Transverse colon (tissue), 4 donors: ENCODE data around the gene C10orf53. TPM values are rescaled to one million over a fixed set of nuclear protein-coding genes. Genes with fewer than 3 reads are reported as not detected.

Experiments used
- DNase-seq: peaks from one replicate; pipeline ENCODE4 v3.0.0-alpha.2; 2019
- H3K27ac ChIP-seq, 4 donors: fragments of 200-600 bp; sonication (generic); 2 replicates each; pipeline ENCODE4 v1.5.1; 2016 to 2018; ENCODE audit warnings: inconsistent platforms in 4 of 4
- H3K27me3 ChIP-seq: fragments of 200-600 bp; sonication (generic); 2 replicates; pipeline ENCODE4 v1.5.1; 2017; ENCODE audit warnings: inconsistent platforms
- H3K36me3 ChIP-seq, 4 donors: fragments of 200-600 bp; sonication (generic); 2 replicates each; pipeline ENCODE4 v1.5.1; 2017 to 2019; ENCODE audit warnings: inconsistent platforms in 4 of 4
- H3K4me1 ChIP-seq, 4 donors: fragments of 200-600 bp; sonication (generic); 2 replicates each; pipeline ENCODE4 v1.5.1; 2017 to 2020; ENCODE audit warnings: inconsistent platforms in 4 of 4
- H3K4me3 ChIP-seq, 4 donors: fragments of 200-600 bp; sonication (generic); 1 replicate in 1 of 4; 2 replicates in 3 of 4; pipeline versions ENCODE4 v1.5.1 to v1.6.1; 2017 to 2019; ENCODE audit warnings: inconsistent platforms in 4 of 4
- H3K9me3 ChIP-seq, 2 donors: fragments of 200-600 bp; sonication (generic); 2 replicates each; pipeline ENCODE4 v1.5.1; 2017 to 2019; ENCODE audit warnings: inconsistent platforms in 2 of 2
- CTCF ChIP-seq, 5 experiments: fragments of 200-600 bp in 3 of 5; fragments of 450-650 bp in 2 of 5; sonication (generic) in 3 of 5; IDR thresholded peaks; 1 replicate in 2 of 5; 2 replicates in 3 of 5; pipeline ENCODE4 v1.5.1; 2016 to 2017; ENCODE audit warnings: antibody characterized with exemption in 5 of 5, inconsistent platforms in 3 of 5, mild to moderate bottlenecking in 2 of 5, moderate library complexity in 1 of 5
- EP300 ChIP-seq: sonication (generic); formaldehyde crosslinking; IDR thresholded peaks from one replicate; pipeline ENCODE4 v1.6.1; 2017; ENCODE audit warnings: antibody characterized with exemption, low read depth
- POLR2A ChIP-seq: fragments of 450-650 bp; IDR thresholded peaks from one replicate; pipeline ENCODE4 v1.6.1; 2016; ENCODE audit warnings: antibody characterized with exemption, mild to moderate bottlenecking, moderate library complexity
- POLR2AphosphoS5 ChIP-seq, 3 donors: sonication (generic); formaldehyde crosslinking; IDR thresholded peaks; one replicate each; pipeline ENCODE4 v1.6.1; 2016; ENCODE audit warnings: antibody characterized with exemption in 3 of 3
- WGBS, 2 donors: methylation state at CpG; one replicate each; pipeline ENCODE4 v1.1.5; 2018; ENCODE audit warnings: low coverage in 1 of 2; 5-methylcytosine and 5-hydroxymethylcytosine counted together
- in situ Hi-C, 4 donors: fragments of 200-750 bp; cut with MboI; loops; one replicate each; pipeline versions ENCODE4 v1.15.0 to v1.15.1; 2017; ENCODE audit warnings: low sequenced_read_pairs in 3 of 4, low pct_ligation_motif_present in 1 of 4, low pct_unique_long_range_greater_than_20kb in 1 of 4
- intact Hi-C: fragments of 100-400 bp; cut with DNase I; formaldehyde crosslinking; loops from one replicate; pipeline ENCODE4 v1.15.1; 2023; ENCODE audit warnings: low total_unique reads
- total RNA-seq, 4 donors: library from RNA; depleted of rRNA; stranded (reverse); fragments of >200 nt; gene quantifications; one replicate each; pipeline ENCODE4 v1.1.0, GENCODE V29; 2016

C10orf53 gene
- total RNA-seq, 4 donors from 2014 or later: not detected

GRCh38 chr10:49733866-49734265 lies 54.4 kb downstream of the C10orf53 start:
- no peak overlapping the region for H3K27ac ChIP-seq
- H3K27me3 ChIP-seq: no peaks in the 10 kb centered on the region
- no peak overlapping the region for H3K4me3 ChIP-seq
- in situ Hi-C loops (no loop called here), intact Hi-C loops (no loop called here)
- TF ChIP-seq EP300 (no peak), POLR2A (no peak), CTCF (IDR thresholded peaks at IDR 0.05) (no peak), POLR2AphosphoS5 (IDR thresholded peaks at IDR 0.05) (no peak)
- no peaks in the 10 kb centered on the region for H3K36me3 ChIP-seq
- H3K4me1 ChIP-seq: no peaks in the 10 kb centered on the region
- DNase-seq: no peak
- WGBS, 2 donors: 73 to 74% methylated on average over 2 to 7 of the region's 7 CpGs
- no peaks in the 10 kb centered on the region for H3K9me3 ChIP-seq

GRCh38 chr10:49734676-49735075 lies 55.2 kb downstream of the C10orf53 start:
- peak; percentile 44 for DNase-seq
- H3K9me3 ChIP-seq: no peaks in the 10 kb centered on the region
- WGBS, 2 donors: 48% methylated on average over 10 of the region's 10 CpGs; no CpG with 5 or more reads in 1 of the 2 donors
- no peak for TF ChIP-seq POLR2A
- no peak for TF ChIP-seq POLR2AphosphoS5 (IDR thresholded peaks at IDR 0.05)
- no peak for TF ChIP-seq EP300
- no peak for TF ChIP-seq CTCF (IDR thresholded peaks at IDR 0.05)
- H3K36me3 ChIP-seq: no peaks in the 10 kb centered on the region
- H3K27me3 ChIP-seq: no peaks in the 10 kb centered on the region
- intact Hi-C loops (no loop called here), in situ Hi-C loops (no loop called here)
- no peak overlapping the region for H3K27ac ChIP-seq
- no peaks in the 10 kb centered on the region for H3K4me1 ChIP-seq
- H3K4me3 ChIP-seq: no peak overlapping the region

DNA sequence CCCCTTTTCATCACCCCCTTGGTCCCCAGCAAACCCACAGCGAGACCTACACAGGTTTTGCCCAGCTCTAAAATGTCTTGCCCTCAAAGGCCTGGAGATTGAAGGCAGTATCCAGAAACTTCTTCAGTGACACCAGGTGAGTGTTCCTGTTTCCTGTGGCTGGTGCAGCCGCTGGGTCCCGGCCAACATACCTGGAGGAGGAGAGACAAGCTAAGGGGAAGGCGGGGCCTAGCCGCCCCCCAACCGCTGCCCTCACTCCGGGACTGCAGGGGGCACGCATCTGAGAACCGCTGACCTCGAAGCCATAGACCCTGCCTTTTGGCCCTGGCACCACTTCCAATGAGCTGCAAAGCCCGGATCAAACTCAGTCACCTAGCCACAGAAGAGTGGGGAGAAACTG lies 55.7 kb downstream of the C10orf53 start:
- Histone ChIP-seq H3K4me3 (no peak overlapping the region), H3K27ac (no peak overlapping the region), H3K4me1 (no peaks in the 10 kb centered on the region), H3K27me3 (no peaks in the 10 kb centered on the region), H3K36me3 (no peaks in the 10 kb centered on the region), H3K9me3 (no peaks in the 10 kb centered on the region)
- WGBS, 2 donors: 42% methylated on average over 11 of the region's 11 CpGs; no CpG with 5 or more reads in 1 of the 2 donors
- TF ChIP-seq POLR2A (no peak), POLR2AphosphoS5 (IDR thresholded peaks at IDR 0.05) (no peak), EP300 (no peak), CTCF (IDR thresholded peaks at IDR 0.05) (no peak)
- in situ Hi-C loops (no loop called here), intact Hi-C loops (no loop called here)
- no peak for DNase-seq

DNA sequence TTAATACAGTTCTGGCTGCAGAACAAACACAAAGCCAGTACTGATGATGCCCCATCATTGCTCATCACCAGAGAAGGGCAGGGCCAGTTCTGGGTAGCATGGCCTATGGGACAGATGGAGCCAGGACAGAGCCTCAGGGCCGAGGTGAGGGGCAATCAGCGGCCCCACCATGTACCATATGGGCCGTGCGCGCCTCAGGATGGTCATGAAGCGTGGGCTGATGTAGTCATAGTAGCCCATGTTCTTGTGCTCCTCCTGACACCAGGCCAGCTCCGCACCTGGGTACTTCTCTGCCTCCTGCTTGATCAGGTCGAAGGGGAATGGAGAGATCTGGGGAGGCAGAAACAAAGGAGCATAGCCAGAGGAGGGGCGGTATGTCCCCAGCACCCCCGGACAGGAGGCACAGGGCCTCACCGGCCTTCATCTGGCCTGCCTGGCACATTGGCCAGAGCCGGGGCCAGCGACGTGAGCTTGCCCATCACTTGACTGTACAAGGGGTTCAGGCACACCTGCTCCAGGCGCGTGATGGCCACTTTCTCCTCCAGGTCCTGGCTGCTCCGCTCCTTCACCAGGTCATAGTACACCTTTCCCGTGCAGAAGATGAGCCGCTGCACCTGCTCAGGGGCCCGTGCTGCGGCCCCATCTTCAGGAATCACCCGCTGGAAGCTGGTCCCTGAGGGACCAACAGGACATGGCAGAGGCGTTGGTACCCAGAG lies 56.6 kb downstream of the C10orf53 start:
- Histone ChIP-seq H3K9me3 (no peaks in the 10 kb centered on the region), H3K4me3 (no peak overlapping the region), H3K36me3 (no peaks in the 10 kb centered on the region), H3K4me1 (no peaks in the 10 kb centered on the region), H3K27me3 (no peaks in the 10 kb centered on the region), H3K27ac (no peak overlapping the region)
- intact Hi-C loops: no loop called here
- in situ Hi-C loops: no loop called here
- no peak for DNase-seq
- TF ChIP-seq POLR2A: no peak
- TF ChIP-seq EP300: no peak
- no peak for TF ChIP-seq POLR2AphosphoS5 (IDR thresholded peaks at IDR 0.05)
- TF ChIP-seq CTCF (IDR thresholded peaks at IDR 0.05): no peak
- WGBS, 2 donors: 89 to 100% methylated on average over 2 to 20 of the region's 23 CpGs
